WTC11 (cell line): Measurements from ENCODE around the gene LIMK1. TPM values are rescaled to one million over a fixed set of nuclear protein-coding genes. Genes with fewer than 3 reads are reported as not detected.

Source experiments
- ATAC-seq: fragments of 200-7000 bp; cut with Tn5 transposase; 2 replicates; pipeline ENCODE4 v1.10.0; 2021; ENCODE audit warnings: mild to moderate bottlenecking, moderate library complexity
- CTCF ChIA-PET: fragments of 300-600 bp; sonication (Branson Sonifier 250); formaldehyde crosslinking; loops from one replicate; lab custom pipeline; 2021; ENCODE audit warnings: antibody characterized with exemption; lab: Charles Lee
- POLR2A ChIA-PET: fragments of 350-600 bp; sonication (Branson Sonifier 250); formaldehyde crosslinking; loops from one replicate; lab custom pipeline; 2021; ENCODE audit warnings: antibody characterized with exemption; lab: Charles Lee
- DNase-seq: peaks from one replicate; pipeline ENCODE4 v3.0.0; 2021; ENCODE audit warnings: low spot score
- H3K27ac Mint-ChIP-seq: 2 replicates; pipeline ENCODE4 v1.8.0; 2021; ENCODE audit warnings: mixed read lengths
- H3K27me3 Mint-ChIP-seq: 2 replicates; pipeline ENCODE4 v1.8.0; 2021; ENCODE audit warnings: low read depth, mild to moderate bottlenecking, moderate library complexity, mixed read lengths
- H3K36me3 Mint-ChIP-seq: 2 replicates; pipeline ENCODE4 v1.8.0; 2021; ENCODE audit warnings: mixed read lengths
- H3K4me1 Mint-ChIP-seq: 2 replicates; pipeline ENCODE4 v1.8.0; 2022; ENCODE audit warnings: mixed read lengths
- H3K4me3 Mint-ChIP-seq: 2 replicates; pipeline ENCODE4 v1.8.0; 2021; ENCODE audit warnings: mild to moderate bottlenecking, moderate library complexity, mixed read lengths
- H3K9me3 Mint-ChIP-seq: 2 replicates; pipeline ENCODE4 v1.8.0; 2021; ENCODE audit warnings: mixed read lengths
- CREB1 ChIP-seq: sonication (generic); formaldehyde crosslinking; IDR thresholded peaks from 2 replicates; pipeline ENCODE4 v1.8.0; 2023; ENCODE audit warnings: mild to moderate bottlenecking, missing genetic modification reagents
- GTF2I ChIP-seq: fragments of 250-450 bp; sonication (Bioruptor Pico); conservative IDR thresholded peaks from 2 replicates; pipeline ENCODE4 v1.4.0; 2021; ENCODE audit warnings: mild to moderate bottlenecking
- JAZF1 ChIP-seq: fragments of 250-450 bp; sonication (Bioruptor Pico); IDR thresholded peaks from 2 replicates; pipeline ENCODE4 v1.9.0; 2021; ENCODE audit warnings: moderate library complexity, mild to moderate bottlenecking, inconsistent platforms
- NR2C2 ChIP-seq: sonication (generic); formaldehyde crosslinking; IDR thresholded peaks from 2 replicates; pipeline ENCODE4 v1.8.0; 2022; ENCODE audit warnings: mild to moderate bottlenecking, missing genetic modification reagents
- SMAD4 ChIP-seq: sonication (generic); formaldehyde crosslinking; IDR thresholded peaks from 2 replicates; pipeline ENCODE4 v1.8.0; 2022; ENCODE audit warnings: mild to moderate bottlenecking, missing genetic modification reagents
- SOX15 ChIP-seq: fragments of 250-450 bp; sonication (Bioruptor Pico); IDR thresholded peaks from 2 replicates; pipeline ENCODE4 v1.9.0; 2021; ENCODE audit warnings: mild to moderate bottlenecking
- TEAD4 ChIP-seq: sonication (generic); formaldehyde crosslinking; IDR thresholded peaks from 2 replicates; pipeline ENCODE4 v1.8.0; 2022; ENCODE audit warnings: mild to moderate bottlenecking, missing genetic modification reagents
- TP53 ChIP-seq: sonication (generic); formaldehyde crosslinking; IDR thresholded peaks from 2 replicates; pipeline ENCODE4 v1.8.1; 2023; ENCODE audit warnings: mild to moderate bottlenecking, missing genetic modification reagents
- ZNF121 ChIP-seq: sonication (generic); formaldehyde crosslinking; IDR thresholded peaks from 2 replicates; pipeline ENCODE4 v1.8.0; 2023; ENCODE audit warnings: missing genetic modification reagents
- total RNA-seq: library from RNA; stranded (reverse); gene quantifications from 3 replicates; pipeline ENCODE4 v1.2.3, GENCODE V29; 2021
- TF ChIP-seq, protein P1 (sequence below): sonication (generic); formaldehyde crosslinking; IDR thresholded peaks from 2 replicates; pipeline ENCODE4 v1.8.1; 2022; ENCODE audit warnings: low read depth, mild to moderate bottlenecking, moderate library complexity, missing genetic modification reagents, borderline replicate concordance
- TF ChIP-seq, protein P2 (sequence below): sonication (generic); formaldehyde crosslinking; IDR thresholded peaks from 2 replicates; pipeline ENCODE4 v1.8.0; 2023; ENCODE audit warnings: mild to moderate bottlenecking, missing genetic modification reagents
- TF ChIP-seq, protein P3 (sequence below): sonication (generic); formaldehyde crosslinking; IDR thresholded peaks from 2 replicates; pipeline ENCODE4 v1.8.0; 2022; ENCODE audit warnings: missing genetic modification reagents
- TF ChIP-seq, protein P4 (sequence below): sonication (generic); formaldehyde crosslinking; IDR thresholded peaks from 2 replicates; pipeline ENCODE4 v1.8.0; 2022; ENCODE audit warnings: mild to moderate bottlenecking, missing genetic modification reagents
- TF ChIP-seq, protein P5 (sequence below): sonication (generic); formaldehyde crosslinking; IDR thresholded peaks from 2 replicates; pipeline ENCODE4 v1.8.0; 2023; ENCODE audit warnings: missing genetic modification reagents, mild to moderate bottlenecking, borderline replicate concordance
- TF ChIP-seq, protein P6 (sequence below): sonication (generic); formaldehyde crosslinking; IDR thresholded peaks from 2 replicates; pipeline ENCODE4 v1.8.1; 2023; ENCODE audit warnings: mild to moderate bottlenecking, missing genetic modification reagents, moderate library complexity
- TF ChIP-seq, protein P7 (sequence below): sonication (generic); formaldehyde crosslinking; IDR thresholded peaks from 2 replicates; pipeline ENCODE4 v1.8.0; 2022; ENCODE audit warnings: mild to moderate bottlenecking, missing genetic modification reagents
- TF ChIP-seq, protein P8 (sequence below): sonication (generic); formaldehyde crosslinking; IDR thresholded peaks from 2 replicates; pipeline ENCODE4 v1.8.0; 2022; ENCODE audit warnings: mild to moderate bottlenecking, missing genetic modification reagents
- TF ChIP-seq, protein P9 (sequence below): sonication (generic); formaldehyde crosslinking; IDR thresholded peaks from 2 replicates; pipeline ENCODE4 v1.8.1; 2023; ENCODE audit warnings: mild to moderate bottlenecking, missing genetic modification reagents, moderate library complexity
- TF ChIP-seq, protein P10 (sequence below): sonication (generic); formaldehyde crosslinking; IDR thresholded peaks from 2 replicates; pipeline ENCODE4 v1.8.0; 2023; ENCODE audit warnings: missing genetic modification reagents

Gene LIMK1
- total RNA-seq, 1 experiment from 2014 or later = 85.4 TPM

DNA sequence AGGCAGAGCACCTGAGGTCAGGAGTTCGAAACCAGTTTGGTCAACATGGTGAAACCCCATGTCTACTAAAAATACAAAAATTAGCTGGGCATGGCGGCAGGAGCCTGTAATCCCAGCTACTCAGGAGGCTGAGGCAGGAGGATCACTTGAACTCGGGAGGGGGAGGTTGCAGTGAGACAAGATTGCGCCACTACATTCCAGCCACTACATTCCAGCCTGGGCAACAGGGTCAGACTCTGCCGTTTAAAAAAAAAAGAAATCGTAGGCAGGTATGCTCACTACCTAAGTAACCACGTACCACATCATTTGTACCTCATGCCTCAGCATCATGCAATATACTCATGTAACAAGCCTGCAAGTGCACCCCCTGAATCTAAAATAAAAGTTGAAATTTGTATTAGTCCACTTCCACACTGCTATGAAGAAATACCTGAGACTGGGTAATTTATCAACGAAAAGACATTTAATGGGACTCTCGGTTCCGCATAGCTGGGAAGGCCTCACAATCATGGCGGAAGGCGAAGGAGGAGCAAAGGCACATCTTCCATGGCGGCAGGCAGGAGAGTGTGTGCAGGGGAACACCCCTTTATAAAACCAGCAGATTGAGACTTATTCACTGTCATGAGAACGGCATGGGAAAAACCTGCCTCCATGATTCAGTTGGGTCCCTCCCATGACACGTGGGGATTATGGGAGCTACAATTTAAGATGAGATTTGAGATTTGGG is 82.4 kb downstream of the LIMK1 start:
- DNase-seq = no peak
- Mint-ChIP-seq H3K4me1 (0 out of 2 replicates have a peak, but pooled peaks cover 4% of the 10 kb centered on the region), H3K27ac (no peak overlapping the region; the same call in 1 of the 2 replicates), H3K9me3 (peaks cover 8% of the 10 kb centered on the region), H3K4me3 (no peak overlapping the region), H3K27me3 (no peaks in the 10 kb centered on the region), H3K36me3 (peaks cover 4% of the 10 kb centered on the region)
- TF ChIP-seq TEAD4 (no peak), JAZF1 (CRISPR knock-in tag) (no peak), SMAD4 (CRISPR knock-in tag) (no peak), GTF2I (CRISPR knock-in tag) (no peak), ZNF121 (CRISPR knock-in tag) (no peak), CREB1 (CRISPR knock-in tag) (no peak), NR2C2 (CRISPR knock-in tag) (no peak), SOX15 (CRISPR knock-in tag) (no peak), TP53 (CRISPR knock-in tag) (no peak)
- TF ChIP-seq, protein P1, sequence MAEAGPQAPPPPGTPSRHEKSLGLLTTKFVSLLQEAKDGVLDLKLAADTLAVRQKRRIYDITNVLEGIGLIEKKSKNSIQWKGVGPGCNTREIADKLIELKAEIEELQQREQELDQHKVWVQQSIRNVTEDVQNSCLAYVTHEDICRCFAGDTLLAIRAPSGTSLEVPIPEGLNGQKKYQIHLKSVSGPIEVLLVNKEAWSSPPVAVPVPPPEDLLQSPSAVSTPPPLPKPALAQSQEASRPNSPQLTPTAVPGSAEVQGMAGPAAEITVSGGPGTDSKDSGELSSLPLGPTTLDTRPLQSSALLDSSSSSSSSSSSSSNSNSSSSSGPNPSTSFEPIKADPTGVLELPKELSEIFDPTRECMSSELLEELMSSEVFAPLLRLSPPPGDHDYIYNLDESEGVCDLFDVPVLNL (CRISPR knock-in tag) = no peak
- TF ChIP-seq, protein P2, sequence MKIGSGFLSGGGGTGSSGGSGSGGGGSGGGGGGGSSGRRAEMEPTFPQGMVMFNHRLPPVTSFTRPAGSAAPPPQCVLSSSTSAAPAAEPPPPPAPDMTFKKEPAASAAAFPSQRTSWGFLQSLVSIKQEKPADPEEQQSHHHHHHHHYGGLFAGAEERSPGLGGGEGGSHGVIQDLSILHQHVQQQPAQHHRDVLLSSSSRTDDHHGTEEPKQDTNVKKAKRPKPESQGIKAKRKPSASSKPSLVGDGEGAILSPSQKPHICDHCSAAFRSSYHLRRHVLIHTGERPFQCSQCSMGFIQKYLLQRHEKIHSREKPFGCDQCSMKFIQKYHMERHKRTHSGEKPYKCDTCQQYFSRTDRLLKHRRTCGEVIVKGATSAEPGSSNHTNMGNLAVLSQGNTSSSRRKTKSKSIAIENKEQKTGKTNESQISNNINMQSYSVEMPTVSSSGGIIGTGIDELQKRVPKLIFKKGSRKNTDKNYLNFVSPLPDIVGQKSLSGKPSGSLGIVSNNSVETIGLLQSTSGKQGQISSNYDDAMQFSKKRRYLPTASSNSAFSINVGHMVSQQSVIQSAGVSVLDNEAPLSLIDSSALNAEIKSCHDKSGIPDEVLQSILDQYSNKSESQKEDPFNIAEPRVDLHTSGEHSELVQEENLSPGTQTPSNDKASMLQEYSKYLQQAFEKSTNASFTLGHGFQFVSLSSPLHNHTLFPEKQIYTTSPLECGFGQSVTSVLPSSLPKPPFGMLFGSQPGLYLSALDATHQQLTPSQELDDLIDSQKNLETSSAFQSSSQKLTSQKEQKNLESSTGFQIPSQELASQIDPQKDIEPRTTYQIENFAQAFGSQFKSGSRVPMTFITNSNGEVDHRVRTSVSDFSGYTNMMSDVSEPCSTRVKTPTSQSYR (CRISPR knock-in tag) = no peak
- TF ChIP-seq, protein P3, sequence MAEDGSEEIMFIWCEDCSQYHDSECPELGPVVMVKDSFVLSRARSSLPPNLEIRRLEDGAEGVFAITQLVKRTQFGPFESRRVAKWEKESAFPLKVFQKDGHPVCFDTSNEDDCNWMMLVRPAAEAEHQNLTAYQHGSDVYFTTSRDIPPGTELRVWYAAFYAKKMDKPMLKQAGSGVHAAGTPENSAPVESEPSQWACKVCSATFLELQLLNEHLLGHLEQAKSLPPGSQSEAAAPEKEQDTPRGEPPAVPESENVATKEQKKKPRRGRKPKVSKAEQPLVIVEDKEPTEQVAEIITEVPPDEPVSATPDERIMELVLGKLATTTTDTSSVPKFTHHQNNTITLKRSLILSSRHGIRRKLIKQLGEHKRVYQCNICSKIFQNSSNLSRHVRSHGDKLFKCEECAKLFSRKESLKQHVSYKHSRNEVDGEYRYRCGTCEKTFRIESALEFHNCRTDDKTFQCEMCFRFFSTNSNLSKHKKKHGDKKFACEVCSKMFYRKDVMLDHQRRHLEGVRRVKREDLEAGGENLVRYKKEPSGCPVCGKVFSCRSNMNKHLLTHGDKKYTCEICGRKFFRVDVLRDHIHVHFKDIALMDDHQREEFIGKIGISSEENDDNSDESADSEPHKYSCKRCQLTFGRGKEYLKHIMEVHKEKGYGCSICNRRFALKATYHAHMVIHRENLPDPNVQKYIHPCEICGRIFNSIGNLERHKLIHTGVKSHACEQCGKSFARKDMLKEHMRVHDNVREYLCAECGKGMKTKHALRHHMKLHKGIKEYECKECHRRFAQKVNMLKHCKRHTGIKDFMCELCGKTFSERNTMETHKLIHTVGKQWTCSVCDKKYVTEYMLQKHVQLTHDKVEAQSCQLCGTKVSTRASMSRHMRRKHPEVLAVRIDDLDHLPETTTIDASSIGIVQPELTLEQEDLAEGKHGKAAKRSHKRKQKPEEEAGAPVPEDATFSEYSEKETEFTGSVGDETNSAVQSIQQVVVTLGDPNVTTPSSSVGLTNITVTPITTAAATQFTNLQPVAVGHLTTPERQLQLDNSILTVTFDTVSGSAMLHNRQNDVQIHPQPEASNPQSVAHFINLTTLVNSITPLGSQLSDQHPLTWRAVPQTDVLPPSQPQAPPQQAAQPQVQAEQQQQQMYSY (CRISPR knock-in tag) = no peak
- TF ChIP-seq, protein P4, sequence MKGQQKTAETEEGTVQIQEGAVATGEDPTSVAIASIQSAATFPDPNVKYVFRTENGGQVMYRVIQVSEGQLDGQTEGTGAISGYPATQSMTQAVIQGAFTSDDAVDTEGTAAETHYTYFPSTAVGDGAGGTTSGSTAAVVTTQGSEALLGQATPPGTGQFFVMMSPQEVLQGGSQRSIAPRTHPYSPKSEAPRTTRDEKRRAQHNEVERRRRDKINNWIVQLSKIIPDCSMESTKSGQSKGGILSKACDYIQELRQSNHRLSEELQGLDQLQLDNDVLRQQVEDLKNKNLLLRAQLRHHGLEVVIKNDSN = no peak
- TF ChIP-seq, protein P5, sequence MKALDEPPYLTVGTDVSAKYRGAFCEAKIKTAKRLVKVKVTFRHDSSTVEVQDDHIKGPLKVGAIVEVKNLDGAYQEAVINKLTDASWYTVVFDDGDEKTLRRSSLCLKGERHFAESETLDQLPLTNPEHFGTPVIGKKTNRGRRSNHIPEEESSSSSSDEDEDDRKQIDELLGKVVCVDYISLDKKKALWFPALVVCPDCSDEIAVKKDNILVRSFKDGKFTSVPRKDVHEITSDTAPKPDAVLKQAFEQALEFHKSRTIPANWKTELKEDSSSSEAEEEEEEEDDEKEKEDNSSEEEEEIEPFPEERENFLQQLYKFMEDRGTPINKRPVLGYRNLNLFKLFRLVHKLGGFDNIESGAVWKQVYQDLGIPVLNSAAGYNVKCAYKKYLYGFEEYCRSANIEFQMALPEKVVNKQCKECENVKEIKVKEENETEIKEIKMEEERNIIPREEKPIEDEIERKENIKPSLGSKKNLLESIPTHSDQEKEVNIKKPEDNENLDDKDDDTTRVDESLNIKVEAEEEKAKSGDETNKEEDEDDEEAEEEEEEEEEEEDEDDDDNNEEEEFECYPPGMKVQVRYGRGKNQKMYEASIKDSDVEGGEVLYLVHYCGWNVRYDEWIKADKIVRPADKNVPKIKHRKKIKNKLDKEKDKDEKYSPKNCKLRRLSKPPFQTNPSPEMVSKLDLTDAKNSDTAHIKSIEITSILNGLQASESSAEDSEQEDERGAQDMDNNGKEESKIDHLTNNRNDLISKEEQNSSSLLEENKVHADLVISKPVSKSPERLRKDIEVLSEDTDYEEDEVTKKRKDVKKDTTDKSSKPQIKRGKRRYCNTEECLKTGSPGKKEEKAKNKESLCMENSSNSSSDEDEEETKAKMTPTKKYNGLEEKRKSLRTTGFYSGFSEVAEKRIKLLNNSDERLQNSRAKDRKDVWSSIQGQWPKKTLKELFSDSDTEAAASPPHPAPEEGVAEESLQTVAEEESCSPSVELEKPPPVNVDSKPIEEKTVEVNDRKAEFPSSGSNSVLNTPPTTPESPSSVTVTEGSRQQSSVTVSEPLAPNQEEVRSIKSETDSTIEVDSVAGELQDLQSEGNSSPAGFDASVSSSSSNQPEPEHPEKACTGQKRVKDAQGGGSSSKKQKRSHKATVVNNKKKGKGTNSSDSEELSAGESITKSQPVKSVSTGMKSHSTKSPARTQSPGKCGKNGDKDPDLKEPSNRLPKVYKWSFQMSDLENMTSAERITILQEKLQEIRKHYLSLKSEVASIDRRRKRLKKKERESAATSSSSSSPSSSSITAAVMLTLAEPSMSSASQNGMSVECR (CRISPR knock-in tag) = no peak
- TF ChIP-seq, protein P6, sequence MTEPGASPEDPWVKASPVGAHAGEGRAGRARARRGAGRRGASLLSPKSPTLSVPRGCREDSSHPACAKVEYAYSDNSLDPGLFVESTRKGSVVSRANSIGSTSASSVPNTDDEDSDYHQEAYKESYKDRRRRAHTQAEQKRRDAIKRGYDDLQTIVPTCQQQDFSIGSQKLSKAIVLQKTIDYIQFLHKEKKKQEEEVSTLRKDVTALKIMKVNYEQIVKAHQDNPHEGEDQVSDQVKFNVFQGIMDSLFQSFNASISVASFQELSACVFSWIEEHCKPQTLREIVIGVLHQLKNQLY (CRISPR knock-in tag) = no peak
- TF ChIP-seq, protein P7, sequence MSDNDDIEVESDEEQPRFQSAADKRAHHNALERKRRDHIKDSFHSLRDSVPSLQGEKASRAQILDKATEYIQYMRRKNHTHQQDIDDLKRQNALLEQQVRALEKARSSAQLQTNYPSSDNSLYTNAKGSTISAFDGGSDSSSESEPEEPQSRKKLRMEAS (CRISPR knock-in tag) = no peak
- TF ChIP-seq, protein P8, sequence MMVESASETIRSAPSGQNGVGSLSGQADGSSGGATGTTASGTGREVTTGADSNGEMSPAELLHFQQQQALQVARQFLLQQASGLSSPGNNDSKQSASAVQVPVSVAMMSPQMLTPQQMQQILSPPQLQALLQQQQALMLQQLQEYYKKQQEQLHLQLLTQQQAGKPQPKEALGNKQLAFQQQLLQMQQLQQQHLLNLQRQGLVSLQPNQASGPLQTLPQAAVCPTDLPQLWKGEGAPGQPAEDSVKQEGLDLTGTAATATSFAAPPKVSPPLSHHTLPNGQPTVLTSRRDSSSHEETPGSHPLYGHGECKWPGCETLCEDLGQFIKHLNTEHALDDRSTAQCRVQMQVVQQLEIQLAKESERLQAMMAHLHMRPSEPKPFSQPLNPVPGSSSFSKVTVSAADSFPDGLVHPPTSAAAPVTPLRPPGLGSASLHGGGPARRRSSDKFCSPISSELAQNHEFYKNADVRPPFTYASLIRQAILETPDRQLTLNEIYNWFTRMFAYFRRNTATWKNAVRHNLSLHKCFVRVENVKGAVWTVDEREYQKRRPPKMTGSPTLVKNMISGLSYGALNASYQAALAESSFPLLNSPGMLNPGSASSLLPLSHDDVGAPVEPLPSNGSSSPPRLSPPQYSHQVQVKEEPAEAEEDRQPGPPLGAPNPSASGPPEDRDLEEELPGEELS (CRISPR knock-in tag) = no peak
- TF ChIP-seq, protein P9, sequence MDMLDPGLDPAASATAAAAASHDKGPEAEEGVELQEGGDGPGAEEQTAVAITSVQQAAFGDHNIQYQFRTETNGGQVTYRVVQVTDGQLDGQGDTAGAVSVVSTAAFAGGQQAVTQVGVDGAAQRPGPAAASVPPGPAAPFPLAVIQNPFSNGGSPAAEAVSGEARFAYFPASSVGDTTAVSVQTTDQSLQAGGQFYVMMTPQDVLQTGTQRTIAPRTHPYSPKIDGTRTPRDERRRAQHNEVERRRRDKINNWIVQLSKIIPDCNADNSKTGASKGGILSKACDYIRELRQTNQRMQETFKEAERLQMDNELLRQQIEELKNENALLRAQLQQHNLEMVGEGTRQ (CRISPR knock-in tag) = no peak
- TF ChIP-seq, protein P10, sequence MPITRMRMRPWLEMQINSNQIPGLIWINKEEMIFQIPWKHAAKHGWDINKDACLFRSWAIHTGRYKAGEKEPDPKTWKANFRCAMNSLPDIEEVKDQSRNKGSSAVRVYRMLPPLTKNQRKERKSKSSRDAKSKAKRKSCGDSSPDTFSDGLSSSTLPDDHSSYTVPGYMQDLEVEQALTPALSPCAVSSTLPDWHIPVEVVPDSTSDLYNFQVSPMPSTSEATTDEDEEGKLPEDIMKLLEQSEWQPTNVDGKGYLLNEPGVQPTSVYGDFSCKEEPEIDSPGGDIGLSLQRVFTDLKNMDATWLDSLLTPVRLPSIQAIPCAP (CRISPR knock-in tag) = no peak
- ChIA-PET CTCF (interaction anchor here (0.6 to 2.8 kb wide), 4 partner anchors 12 to 98 kb away, joined by 3 to 14 read pairs (median 4); no protein-coding TSS in a partner anchor), POLR2A (no interaction called here)
- ATAC-seq = no peak
